Measurements from ENCODE around the gene PCDHA12.

PCDHA12 gene

DNA sequence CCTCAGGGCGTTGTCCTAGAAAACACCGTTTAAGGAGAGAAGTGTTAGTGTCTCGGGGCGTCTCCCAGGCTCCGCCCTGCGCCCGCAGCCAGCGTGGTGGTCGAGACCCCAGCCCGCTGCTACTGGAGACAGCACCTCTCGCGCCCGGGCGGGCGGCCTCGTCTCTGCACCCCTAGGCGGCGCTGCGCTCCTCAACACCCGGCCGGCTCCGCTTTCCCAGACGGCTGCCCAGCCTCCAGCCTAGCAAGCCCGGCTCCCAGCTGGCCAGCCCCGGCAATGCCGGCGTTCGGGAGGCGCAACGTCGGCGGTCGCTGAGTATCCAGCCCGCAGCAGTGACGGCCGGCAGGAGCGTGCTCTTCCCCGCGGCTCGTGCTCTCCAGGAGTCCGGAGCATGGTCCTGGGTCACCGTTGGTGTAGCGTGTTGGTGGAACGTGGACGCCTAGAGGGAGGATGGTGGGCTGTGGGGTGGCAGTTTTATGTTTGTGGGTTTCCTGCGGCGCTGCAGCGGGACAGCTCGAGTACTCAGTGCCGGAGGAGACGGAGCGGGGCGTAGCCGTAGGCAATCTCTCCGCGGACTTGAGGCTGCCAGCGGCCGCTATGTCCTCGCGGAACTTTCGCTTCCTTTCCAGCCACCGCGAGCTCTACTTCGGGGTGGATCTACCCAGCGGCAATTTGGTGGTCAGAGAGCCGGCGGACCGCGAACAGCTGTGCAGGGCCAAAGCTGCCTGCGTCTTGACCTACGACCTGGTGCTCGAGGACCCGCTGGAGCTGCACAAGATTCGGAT lies 51.5 kb downstream of the PCDHA12 start:
- intact Hi-C loops (cut with DNase I) = loop anchor here (1.0 to 5.0 kb wide), 3 partner anchors 44 to 114 kb away; partner anchors contain the start of gene PCDHA13
- peak; percentile 67 to 97 (median 84) for DNase-seq

DNA sequence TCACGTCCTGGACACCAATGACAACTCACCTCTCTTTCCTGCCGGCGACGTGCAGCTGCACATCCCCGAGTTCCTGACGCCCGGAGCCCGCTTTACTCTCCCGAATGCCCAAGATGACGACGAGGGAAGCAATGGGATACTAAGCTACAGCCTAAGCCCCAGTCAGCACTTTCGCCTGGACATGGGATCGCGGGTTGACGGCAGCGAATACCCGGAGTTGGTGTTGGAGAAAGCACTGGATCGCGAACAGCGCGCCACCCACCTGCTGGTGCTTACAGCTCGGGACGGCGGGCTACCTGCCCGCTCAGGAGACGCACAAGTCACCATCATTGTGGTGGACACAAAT lies 52.1 kb downstream of the PCDHA12 start:
- DNase-seq = no peak
- intact Hi-C loops (cut with DNase I) = loop anchor here (2.0 to 5.0 kb wide), 2 partner anchors 44 to 45 kb away; partner anchors contain the start of gene PCDHA13

Measured in posterior cingulate gyrus (tissue), 11 donors.